SU-DHL-6 (cell line): Measurements from ENCODE around the gene LEF1.
"Not testable (repeated sequence)": the region's sequence is repeated elsewhere in the genome, so short reads cannot be mapped to it uniquely, and the experiment has no call there.

Experiments
- H2AFZ ChIP-seq: fragments of 200-600 bp; sonication (generic); 2 replicates; pipeline ENCODE4 v1.6.1; 2014; ENCODE audit warnings: low read depth, mild to moderate bottlenecking, moderate library complexity, mixed read lengths, antibody characterized with exemption, low read length; ENCODE audit not compliant: severe bottlenecking
- H3F3A ChIP-seq: fragments of 200-600 bp; shearing (Covaris generic); 2 replicates; pipeline ENCODE4 v1.6.0; 2016; ENCODE audit warnings: antibody characterized with exemption, mild to moderate bottlenecking; ENCODE audit not compliant: insufficient read depth
- H3K27ac ChIP-seq: fragments of 200-600 bp; sonication (generic); 2 replicates; pipeline ENCODE4 v1.5.1; 2016; ENCODE audit warnings: low read depth, mild to moderate bottlenecking, low read length, moderate library complexity, mixed read lengths
- H3K27me3 ChIP-seq: fragments of 200-600 bp; sonication (generic), shearing (Covaris generic); 2 replicates; pipeline ENCODE4 v1.6.0; 2014; ENCODE audit warnings: mild to moderate bottlenecking, low read length
- H3K36me3 ChIP-seq: fragments of 200-600 bp; sonication (generic); 2 replicates; pipeline ENCODE4 v1.6.1; 2014; ENCODE audit warnings: mild to moderate bottlenecking, low read length, mixed read lengths
- H3K4me2 ChIP-seq: fragments of 300-600, 200-600 bp; shearing (Covaris generic), sonication (generic); 2 replicates; pipeline ENCODE4 v1.6.0; 2014; ENCODE audit warnings: low read length, low read depth, mild to moderate bottlenecking; ENCODE audit not compliant: poor library complexity, severe bottlenecking
- H3K4me3 ChIP-seq: fragments of 200-600 bp; sonication (generic); 2 replicates; pipeline ENCODE4 v1.5.1; 2014; ENCODE audit warnings: antibody characterized with exemption, low read length, mild to moderate bottlenecking, mixed read lengths; ENCODE audit not compliant: insufficient read depth, poor library complexity, severe bottlenecking
- H3K79me2 ChIP-seq: fragments of 200-600 bp; sonication (generic); 2 replicates; pipeline ENCODE4 v1.6.1; 2014; ENCODE audit warnings: mild to moderate bottlenecking, low read length, moderate library complexity; ENCODE audit not compliant: insufficient read depth
- H3K9ac ChIP-seq: fragments of 200-600 bp; sonication (generic); 2 replicates; pipeline ENCODE4 v1.7.0; 2014; ENCODE audit warnings: mild to moderate bottlenecking, low read length
- H3K9me2 ChIP-seq: fragments of 200-600 bp; sonication (generic); replicated peaks from 2 replicates; pipeline ENCODE4 v1.6.1; 2014; ENCODE audit warnings: low read length; ENCODE audit not compliant: insufficient read depth
- H3K9me3 ChIP-seq: fragments of 200-600 bp; sonication (generic); 2 replicates; pipeline ENCODE4 v1.6.1; 2014; ENCODE audit warnings: low read length, mixed read lengths; ENCODE audit not compliant: insufficient read depth
- H4K20me1 ChIP-seq: fragments of 200-600 bp; sonication (generic); 2 replicates; pipeline ENCODE4 v1.6.1; 2014; ENCODE audit warnings: low read depth, mild to moderate bottlenecking, antibody characterized with exemption, low read length, moderate library complexity, mixed read lengths
- EZH2phosphoT487 ChIP-seq: fragments of 200-600 bp; sonication (generic), shearing (Covaris generic); conservative IDR thresholded peaks from 2 replicates; pipeline ENCODE4 v1.6.1; 2018; ENCODE audit warnings: mild to moderate bottlenecking, antibody characterized with exemption, low read length, moderate library complexity, mixed read lengths
- TF ChIP-seq, protein P1 (sequence below): fragments of 200-600 bp; sonication (generic); IDR thresholded peaks from one replicate; pipeline ENCODE4 v1.5.1; 2017; ENCODE audit warnings: antibody characterized with exemption, mild to moderate bottlenecking, low read length, moderate library complexity; ENCODE audit not compliant: insufficient read depth, poor library complexity, severe bottlenecking

Gene LEF1

DNA sequence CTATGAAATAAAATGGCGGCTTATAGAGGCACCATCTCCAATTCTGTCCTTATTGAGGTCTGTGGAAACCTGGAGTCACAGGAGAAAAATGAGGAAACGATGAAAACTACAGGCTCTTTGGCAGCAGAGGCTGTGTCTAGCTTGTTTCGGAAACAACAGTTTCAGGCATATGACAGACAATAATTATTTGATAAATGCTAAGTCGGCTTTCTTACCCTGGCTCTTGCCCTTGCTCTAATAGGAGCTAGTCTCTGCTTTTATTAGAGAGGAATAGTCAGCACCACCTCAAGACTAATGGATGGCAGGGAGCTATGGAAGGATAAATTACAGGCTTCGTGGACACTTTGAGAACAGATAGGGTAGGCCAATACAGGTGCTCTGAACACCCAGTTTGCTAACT lies 154.8 kb downstream of the LEF1 start:
- peaks cover 2% of the 10 kb centered on the region; the same call in 1 of the 2 replicates for H3K36me3 ChIP-seq
- H3F3A ChIP-seq: no peaks in the 10 kb centered on the region
- no peak overlapping the region for H3K27ac ChIP-seq

DNA sequence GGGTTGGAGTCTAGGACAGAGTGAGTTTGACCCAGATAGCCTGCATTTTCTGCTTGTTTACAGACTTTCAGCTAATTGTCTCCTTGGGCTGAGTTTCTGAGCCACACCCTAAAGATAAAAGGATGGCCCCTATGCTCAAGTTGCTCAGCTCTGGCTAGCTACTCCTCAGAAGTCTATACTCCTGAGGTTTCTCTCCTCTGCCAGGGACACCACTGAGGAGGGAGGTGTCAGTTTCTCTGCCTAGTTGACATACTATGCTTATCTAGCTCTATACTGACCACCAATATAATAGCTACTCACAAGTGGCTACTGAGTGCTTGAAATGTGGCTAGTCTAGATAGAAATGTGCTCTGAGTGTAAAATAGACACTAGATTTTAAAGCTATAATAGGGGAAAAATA lies 155.4 kb downstream of the LEF1 start:
- no peak overlapping the region for H2AFZ ChIP-seq
- H3K36me3 ChIP-seq: no peaks in the 10 kb centered on the region
- H3K9me2 ChIP-seq: no peaks in the 10 kb centered on the region
- no peaks in the 10 kb centered on the region for H3K79me2 ChIP-seq
- no peaks in the 10 kb centered on the region for H4K20me1 ChIP-seq
- no peak overlapping the region for H3K27ac ChIP-seq
- no peaks in the 10 kb centered on the region for H3K27me3 ChIP-seq
- no peak overlapping the region for H3K9ac ChIP-seq
- H3K4me3 ChIP-seq: no peak overlapping the region
- H3K9me3 ChIP-seq: no peaks in the 10 kb centered on the region
- no peaks in the 10 kb centered on the region for H3F3A ChIP-seq
- TF ChIP-seq EZH2phosphoT487: no peak
- TF ChIP-seq, protein P1, sequence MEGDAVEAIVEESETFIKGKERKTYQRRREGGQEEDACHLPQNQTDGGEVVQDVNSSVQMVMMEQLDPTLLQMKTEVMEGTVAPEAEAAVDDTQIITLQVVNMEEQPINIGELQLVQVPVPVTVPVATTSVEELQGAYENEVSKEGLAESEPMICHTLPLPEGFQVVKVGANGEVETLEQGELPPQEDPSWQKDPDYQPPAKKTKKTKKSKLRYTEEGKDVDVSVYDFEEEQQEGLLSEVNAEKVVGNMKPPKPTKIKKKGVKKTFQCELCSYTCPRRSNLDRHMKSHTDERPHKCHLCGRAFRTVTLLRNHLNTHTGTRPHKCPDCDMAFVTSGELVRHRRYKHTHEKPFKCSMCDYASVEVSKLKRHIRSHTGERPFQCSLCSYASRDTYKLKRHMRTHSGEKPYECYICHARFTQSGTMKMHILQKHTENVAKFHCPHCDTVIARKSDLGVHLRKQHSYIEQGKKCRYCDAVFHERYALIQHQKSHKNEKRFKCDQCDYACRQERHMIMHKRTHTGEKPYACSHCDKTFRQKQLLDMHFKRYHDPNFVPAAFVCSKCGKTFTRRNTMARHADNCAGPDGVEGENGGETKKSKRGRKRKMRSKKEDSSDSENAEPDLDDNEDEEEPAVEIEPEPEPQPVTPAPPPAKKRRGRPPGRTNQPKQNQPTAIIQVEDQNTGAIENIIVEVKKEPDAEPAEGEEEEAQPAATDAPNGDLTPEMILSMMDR: no peak
- H3K4me2 ChIP-seq: no peak overlapping the region

More for the DNA sequence above, 154.8 kb downstream of the LEF1 start:
- H3K4me2 ChIP-seq: no peak overlapping the region
- TF ChIP-seq, protein P1: no peak
- TF ChIP-seq EZH2phosphoT487: no peak
- H3K27me3 ChIP-seq: no peaks in the 10 kb centered on the region
- H4K20me1 ChIP-seq: no peaks in the 10 kb centered on the region
- no peaks in the 10 kb centered on the region for H3K9me3 ChIP-seq
- no peak overlapping the region for H2AFZ ChIP-seq
- no peaks in the 10 kb centered on the region for H3K9me2 ChIP-seq
- H3K4me3 ChIP-seq: no peak overlapping the region
- no peaks in the 10 kb centered on the region for H3K79me2 ChIP-seq
- no peak overlapping the region for H3K9ac ChIP-seq

DNA sequence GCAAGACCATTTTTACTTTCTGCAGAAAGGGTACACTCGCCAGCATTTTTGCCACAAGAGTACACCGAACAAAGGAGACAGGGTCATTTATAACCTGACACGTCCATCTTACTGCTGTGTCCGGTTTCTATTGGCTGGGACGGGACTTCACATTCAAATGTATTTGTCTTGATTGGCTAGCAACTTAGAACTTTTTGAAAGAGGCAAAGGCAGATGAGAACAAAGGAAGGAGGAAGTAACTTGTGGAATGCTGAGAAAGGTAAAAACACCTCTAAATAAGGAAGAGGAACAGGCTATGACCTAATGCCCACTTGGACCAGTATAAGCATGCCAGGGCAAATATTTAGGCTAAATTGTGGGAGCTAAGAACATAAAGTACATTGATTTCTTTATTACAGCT lies 156.3 kb downstream of the LEF1 start:
- not testable (repeated sequence) for H3K27ac ChIP-seq, H3K4me2 ChIP-seq, H3K36me3 ChIP-seq, H3K4me3 ChIP-seq, H2AFZ ChIP-seq, H4K20me1 ChIP-seq, H3K9me3 ChIP-seq, H3K9me2 ChIP-seq, H3K79me2 ChIP-seq, H3K9ac ChIP-seq, H3F3A ChIP-seq, H3K27me3 ChIP-seq

DNA sequence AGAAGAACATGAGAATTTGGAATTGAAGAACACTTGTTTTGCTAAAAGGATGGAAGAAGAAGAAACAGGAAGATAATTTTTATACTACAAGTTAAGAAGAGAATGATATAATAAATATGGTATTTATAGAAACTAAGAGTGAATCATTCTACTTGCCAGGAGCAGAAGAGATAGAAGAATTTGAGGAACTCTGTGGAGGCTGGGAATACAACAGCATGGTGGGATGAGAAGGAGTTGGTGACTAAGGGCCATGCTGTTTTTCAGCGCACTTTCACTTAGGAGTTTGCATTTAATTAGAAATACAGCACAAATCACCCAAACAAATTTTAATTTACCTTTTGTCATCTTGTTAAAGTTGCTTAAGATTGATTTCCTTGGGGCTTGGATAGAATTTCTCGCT lies 158.6 kb downstream of the LEF1 start:
- no peaks in the 10 kb centered on the region for H3K9me3 ChIP-seq
- H3K4me3 ChIP-seq: no peak overlapping the region
- H3F3A ChIP-seq: no peaks in the 10 kb centered on the region
- H2AFZ ChIP-seq: no peak overlapping the region
- H3K27ac ChIP-seq: no peak overlapping the region
- no peak overlapping the region for H3K4me2 ChIP-seq
- no peak overlapping the region for H3K9ac ChIP-seq
- no peaks in the 10 kb centered on the region for H3K9me2 ChIP-seq
- H3K36me3 ChIP-seq: no peaks in the 10 kb centered on the region
- no peaks in the 10 kb centered on the region for H4K20me1 ChIP-seq
- no peak for TF ChIP-seq EZH2phosphoT487
- TF ChIP-seq, protein P1: no peak
- H3K27me3 ChIP-seq: no peaks in the 10 kb centered on the region
- H3K79me2 ChIP-seq: peaks cover 18% of the 10 kb centered on the region; the same call in 1 of the 2 replicates
